Left forelimb (tissue), 1 donor: ENCODE data around the gene MEIOSIN.
"Not testable (repeated sequence)": the region's sequence is repeated elsewhere in the genome, so short reads cannot be mapped to it uniquely, and the experiment has no call there.

Experiments
- DNase-seq: peaks from one replicate; pipeline ENCODE4 v3.0.0-alpha.2; 2018; ENCODE audit warnings: low spot score

Gene MEIOSIN

DNA sequence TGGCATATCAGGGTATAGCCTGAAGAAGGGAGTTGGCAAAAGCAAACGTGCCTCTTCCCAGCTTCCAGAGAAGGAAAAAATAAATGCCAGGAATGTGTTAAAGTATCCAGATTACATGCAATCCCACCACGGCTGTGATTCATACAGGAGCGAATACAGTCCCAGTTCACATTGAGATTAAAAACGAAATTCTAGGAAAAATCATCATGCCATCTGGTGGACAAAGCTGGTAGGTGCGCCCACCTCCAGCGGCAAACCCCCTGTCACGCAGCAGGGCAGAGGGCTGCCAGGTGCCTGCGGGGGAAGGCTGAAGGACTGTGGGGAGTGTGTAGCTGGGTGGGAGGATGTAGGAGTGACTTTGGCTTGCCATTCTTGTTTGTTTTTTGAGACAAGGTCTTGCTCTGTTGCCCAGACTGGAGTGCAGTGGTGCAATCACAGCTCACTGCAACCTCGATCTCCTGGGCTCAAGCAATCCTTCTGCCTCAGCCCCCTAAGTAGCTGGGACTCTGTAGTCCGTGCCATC, 65.8 kb downstream of the MEIOSIN start:
- peak; percentile 80 for DNase-seq

- not testable (repeated sequence) for DNase-seq
These were observed 66.3 kb downstream of the MEIOSIN start for GRCh38 chr19:45799541-45799940.

- DNase-seq = no peak
These were observed 66.9 kb downstream of the MEIOSIN start for GRCh38 chr19:45800070-45800553.

DNA sequence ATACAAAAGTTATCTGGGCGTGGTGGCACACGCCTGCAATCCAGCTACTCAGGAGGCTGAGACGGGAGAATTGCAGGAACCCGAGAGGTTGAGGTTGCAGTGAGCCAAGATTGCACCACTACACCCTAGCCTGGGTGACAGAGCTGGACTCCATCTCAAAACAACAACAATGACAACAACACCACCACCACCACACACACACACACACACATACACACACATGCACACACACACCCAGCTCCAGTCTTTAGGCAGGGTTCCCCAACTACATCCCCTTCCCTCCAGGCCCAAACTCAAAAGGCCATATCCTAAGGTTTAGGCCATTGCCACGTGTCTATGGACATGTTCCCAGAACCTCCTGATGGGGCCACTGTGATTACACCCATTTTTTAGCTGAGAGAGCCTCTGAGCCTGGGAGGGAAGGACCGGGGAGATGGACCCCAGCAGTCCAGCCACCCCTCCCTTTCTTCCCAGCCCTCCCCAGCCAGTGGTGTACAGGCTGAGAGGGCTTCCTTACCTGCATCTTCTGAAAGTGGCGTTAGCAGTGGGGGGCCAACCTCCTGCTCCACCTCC, 68.5 kb downstream of the MEIOSIN start:
- no peak for DNase-seq

GRCh38 chr19:45804140-45804958, 71.1 kb downstream of the MEIOSIN start:
- no peak for DNase-seq

DNA sequence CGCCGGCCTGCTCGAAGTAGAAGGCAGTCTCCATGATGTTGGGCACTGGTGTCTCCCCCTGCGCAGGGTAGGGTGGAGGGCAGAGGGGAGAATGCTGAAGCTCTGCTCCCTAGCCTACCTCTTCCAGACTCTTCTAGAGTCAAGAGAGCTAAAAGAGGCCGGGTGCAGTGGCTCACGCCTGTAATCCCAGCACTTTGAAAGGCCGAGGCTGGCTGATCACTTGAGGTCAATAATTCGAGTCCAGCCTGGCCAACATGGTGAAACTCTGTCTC, 71.7 kb downstream of the MEIOSIN start:
- DNase-seq = no peak

- DNase-seq = no peak
These were observed 72.5 kb downstream of the MEIOSIN start for GRCh38 chr19:45805719-45806118.

DNA sequence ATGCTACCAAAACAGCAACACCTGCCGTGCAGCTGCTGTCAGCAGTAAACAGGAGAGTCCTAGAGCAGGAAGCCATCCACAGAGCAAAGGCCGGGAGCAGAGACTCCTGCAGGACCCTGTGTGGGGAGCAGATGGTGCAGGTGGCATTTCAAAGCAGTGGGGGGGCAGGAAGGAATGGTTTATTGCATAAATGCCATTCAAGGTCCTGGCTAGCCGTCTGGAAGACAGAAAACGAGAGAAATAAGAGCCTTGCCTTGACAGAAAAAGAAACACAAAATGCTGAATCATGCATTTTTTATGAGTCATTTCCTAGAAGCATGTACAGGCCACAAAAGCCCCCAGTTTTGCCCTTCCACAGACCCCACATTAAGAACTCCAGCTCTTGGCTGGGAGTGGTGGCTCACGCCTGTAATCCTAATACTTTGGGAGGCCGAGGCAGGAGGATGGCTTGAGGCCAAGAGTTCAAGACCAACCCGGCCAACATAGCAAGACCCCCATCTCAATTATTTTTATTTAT, 76.5 kb downstream of the MEIOSIN start:
- DNase-seq = no peak

GRCh38 chr19:45812297-45812696, 79.1 kb downstream of the MEIOSIN start:
- no peak for DNase-seq
